Measurements from ENCODE around the gene KRT6A.
"Not testable (repeated sequence)": the region's sequence is repeated elsewhere in the genome, so short reads cannot be mapped to it uniquely, and the experiment has no call there.

Gene KRT6A

DNA sequence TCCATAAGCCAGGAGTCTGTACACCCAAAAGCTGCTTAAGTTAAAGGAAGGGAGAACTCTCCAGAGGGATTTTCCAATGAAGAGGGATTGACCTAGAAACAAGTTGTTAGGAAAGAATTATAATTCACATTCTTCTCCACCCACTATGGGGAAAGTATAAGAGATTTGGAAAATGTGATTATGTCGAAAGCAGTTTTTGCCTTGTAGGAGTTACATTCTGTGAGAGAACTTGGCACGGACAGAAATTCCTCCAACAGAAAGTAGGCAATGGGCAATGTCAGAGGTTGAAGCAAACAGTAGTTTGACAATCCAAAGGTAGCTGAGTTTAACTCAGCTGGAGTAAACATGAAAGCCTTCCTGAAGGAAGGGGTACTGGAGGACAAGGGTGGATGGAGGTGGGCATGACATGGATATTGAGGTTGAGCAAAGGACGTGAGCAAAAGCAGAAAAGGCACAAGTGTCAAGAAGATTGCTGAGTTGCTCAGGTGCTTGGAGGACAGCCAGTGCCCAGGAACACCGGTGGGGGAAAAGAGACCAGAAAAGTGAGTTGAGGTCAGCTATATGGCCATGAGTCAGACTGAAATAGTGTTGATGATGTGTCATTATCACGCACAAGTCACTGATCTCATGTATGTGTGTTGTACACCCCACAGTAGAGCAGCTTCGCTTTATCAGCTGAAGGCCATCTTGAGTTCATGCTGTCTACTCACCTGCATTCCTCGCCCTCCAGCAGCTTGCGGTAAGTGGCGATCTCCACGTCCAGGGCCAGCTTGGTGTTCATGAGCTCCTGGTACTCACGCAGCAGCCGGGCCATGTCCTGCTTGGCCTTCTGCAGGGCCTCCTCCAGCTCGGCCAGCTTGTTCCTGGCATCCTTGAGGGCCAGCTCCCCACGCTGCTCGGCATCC, 23.1 kb upstream of the KRT6A start:
- H3K9ac ChIP-seq (ENCODE audit: low read depth, low read length) = no peak overlapping the region
- no peaks in the 10 kb centered on the region for H3K9me3 ChIP-seq (ENCODE audit: control insufficient read depth, insufficient read depth, low read length)
- H3K4me3 ChIP-seq (ENCODE audit: low read depth, low read length) = no peak overlapping the region
- no peaks in the 10 kb centered on the region for H3K27me3 ChIP-seq (ENCODE audit: control insufficient read depth, insufficient read depth, low read length)
- no peaks in the 10 kb centered on the region for H3K36me3 ChIP-seq (ENCODE audit: control insufficient read depth, insufficient read depth, low read length)
- no peaks in the 10 kb centered on the region for H3K4me1 ChIP-seq (ENCODE audit: control insufficient read depth, insufficient read depth, low read length)
- H3K27ac ChIP-seq (ENCODE audit: low read depth, low read length) = no peak overlapping the region

DNA sequence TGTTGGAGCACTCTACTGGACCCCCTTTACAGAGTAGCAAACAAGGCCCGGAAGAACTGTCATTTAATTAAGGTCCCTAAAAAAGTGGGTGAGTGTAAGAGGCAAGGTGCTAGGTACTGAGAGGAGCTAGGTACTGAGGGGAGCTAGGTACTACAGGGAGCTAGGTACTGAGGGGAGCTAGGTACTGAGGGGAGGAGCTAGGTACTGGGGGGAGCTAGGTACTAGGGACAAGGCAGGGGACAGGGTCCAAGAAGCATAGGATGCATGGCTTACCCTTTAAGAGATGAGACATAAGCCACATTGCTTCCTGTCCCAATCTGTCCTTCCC, 22.2 kb upstream of the KRT6A start:
- no peaks in the 10 kb centered on the region for H3K9me3 ChIP-seq (ENCODE audit: control insufficient read depth, insufficient read depth, low read length)
- H3K4me3 ChIP-seq (ENCODE audit: low read depth, low read length) = no peak overlapping the region
- H3K4me1 ChIP-seq (ENCODE audit: control insufficient read depth, insufficient read depth, low read length) = no peaks in the 10 kb centered on the region
- no peak overlapping the region for H3K27ac ChIP-seq (ENCODE audit: low read depth, low read length)
- no peaks in the 10 kb centered on the region for H3K36me3 ChIP-seq (ENCODE audit: control insufficient read depth, insufficient read depth, low read length)
- H3K27me3 ChIP-seq (ENCODE audit: control insufficient read depth, insufficient read depth, low read length) = no peaks in the 10 kb centered on the region
- H3K9ac ChIP-seq (ENCODE audit: low read depth, low read length) = no peak overlapping the region

DNA sequence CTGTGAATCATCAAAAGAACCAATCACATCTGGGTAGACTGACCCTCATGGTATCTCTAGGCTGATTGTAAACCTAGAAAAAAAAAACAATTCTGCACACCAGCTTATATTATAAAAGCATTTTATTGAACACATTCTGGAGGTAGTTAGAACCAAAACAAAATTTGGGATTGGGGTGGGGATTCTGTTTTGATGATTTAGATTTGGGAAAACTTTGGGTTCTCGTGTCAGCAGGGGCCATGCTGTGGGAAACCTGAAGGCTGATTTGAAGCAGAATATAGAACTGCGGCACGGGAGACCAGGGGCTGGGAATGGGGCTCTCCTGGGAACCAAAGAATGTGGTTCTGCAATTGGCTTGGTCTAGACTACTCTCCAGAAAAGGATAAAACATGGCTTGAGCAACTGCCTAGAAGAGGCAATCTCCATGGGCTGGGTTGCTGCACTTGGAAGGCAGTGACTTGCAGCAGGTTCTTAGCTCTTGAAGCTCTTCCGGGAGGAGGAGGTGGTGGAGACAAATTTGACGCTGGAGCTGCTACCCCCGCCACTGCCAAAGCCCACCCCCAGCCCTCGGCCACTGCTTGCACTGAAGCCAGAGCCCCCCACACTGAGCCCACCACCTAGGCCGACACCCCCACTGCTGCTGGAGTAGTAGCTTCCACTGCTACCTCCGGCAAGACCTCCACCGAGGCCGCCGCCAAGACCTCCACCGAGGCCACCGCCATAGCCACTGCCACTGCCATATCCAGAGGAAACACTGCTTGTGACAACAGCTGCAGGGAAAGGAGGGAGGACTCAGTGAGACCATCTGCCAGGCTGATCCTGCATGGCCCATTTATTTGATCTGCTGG, 21.6 kb upstream of the KRT6A start:
- Histone ChIP-seq H3K9me3 (ENCODE audit: control insufficient read depth, insufficient read depth, low read length) (no peaks in the 10 kb centered on the region), H3K36me3 (ENCODE audit: control insufficient read depth, insufficient read depth, low read length) (no peaks in the 10 kb centered on the region), H3K4me1 (ENCODE audit: control insufficient read depth, insufficient read depth, low read length) (no peaks in the 10 kb centered on the region), H3K9ac (ENCODE audit: low read depth, low read length) (no peak overlapping the region), H3K27ac (ENCODE audit: low read depth, low read length) (no peak overlapping the region), H3K27me3 (ENCODE audit: control insufficient read depth, insufficient read depth, low read length) (no peaks in the 10 kb centered on the region), H3K4me3 (ENCODE audit: low read depth, low read length) (no peak overlapping the region)

DNA sequence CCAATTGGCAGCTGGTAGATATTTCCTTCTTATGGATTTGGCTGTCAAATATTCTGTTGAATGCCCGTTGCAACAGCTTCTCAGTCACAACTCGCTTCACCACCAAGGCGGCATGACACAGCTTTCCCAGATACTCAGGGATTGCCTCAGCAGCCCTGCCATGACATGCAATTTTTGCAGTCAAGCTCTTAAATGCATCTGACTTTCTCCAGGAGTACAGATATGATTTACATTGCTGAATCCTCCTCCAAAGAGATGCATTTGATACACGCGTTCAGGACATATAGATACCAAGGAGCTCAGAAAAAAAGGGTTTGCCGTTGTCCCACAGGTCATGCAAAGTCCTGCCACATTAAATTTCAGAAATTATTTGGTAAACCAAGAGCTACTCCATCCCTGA, 20.7 kb upstream of the KRT6A start:
- no peaks in the 10 kb centered on the region for H3K36me3 ChIP-seq (ENCODE audit: control insufficient read depth, insufficient read depth, low read length)
- no peak overlapping the region for H3K9ac ChIP-seq (ENCODE audit: low read depth, low read length)
- H3K27ac ChIP-seq (ENCODE audit: low read depth, low read length) = no peak overlapping the region
- no peaks in the 10 kb centered on the region for H3K4me1 ChIP-seq (ENCODE audit: control insufficient read depth, insufficient read depth, low read length)
- no peak overlapping the region for H3K4me3 ChIP-seq (ENCODE audit: low read depth, low read length)
- H3K27me3 ChIP-seq (ENCODE audit: control insufficient read depth, insufficient read depth, low read length) = no peaks in the 10 kb centered on the region
- H3K9me3 ChIP-seq (ENCODE audit: control insufficient read depth, insufficient read depth, low read length) = no peaks in the 10 kb centered on the region

DNA sequence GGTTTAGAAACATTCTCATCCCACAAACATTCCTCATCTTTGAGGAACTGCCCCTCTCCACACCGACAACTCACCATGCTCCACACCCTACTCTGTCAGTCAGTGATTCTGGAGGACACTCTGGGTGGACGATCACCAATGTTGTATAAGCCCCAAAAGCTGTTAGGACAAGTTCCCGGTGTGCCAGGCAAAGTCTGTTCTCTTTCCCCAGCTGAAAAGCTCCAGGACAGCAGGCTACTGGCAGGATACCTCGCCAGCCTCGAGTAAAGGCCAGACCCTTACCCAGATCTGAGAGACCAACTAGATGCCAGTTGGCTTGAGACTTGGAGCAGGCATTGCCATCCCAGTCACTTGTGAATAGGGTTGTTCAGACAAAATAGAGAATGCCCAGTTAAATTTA, 15.2 kb upstream of the KRT6A start:
- Histone ChIP-seq H3K27ac (ENCODE audit: low read depth, low read length) (no peak overlapping the region), H3K4me1 (ENCODE audit: control insufficient read depth, insufficient read depth, low read length) (no peaks in the 10 kb centered on the region), H3K36me3 (ENCODE audit: control insufficient read depth, insufficient read depth, low read length) (no peaks in the 10 kb centered on the region), H3K9ac (ENCODE audit: low read depth, low read length) (no peak overlapping the region), H3K27me3 (ENCODE audit: control insufficient read depth, insufficient read depth, low read length) (no peaks in the 10 kb centered on the region), H3K4me3 (ENCODE audit: low read depth, low read length) (no peak overlapping the region), H3K9me3 (ENCODE audit: control insufficient read depth, insufficient read depth, low read length) (no peaks in the 10 kb centered on the region)

DNA sequence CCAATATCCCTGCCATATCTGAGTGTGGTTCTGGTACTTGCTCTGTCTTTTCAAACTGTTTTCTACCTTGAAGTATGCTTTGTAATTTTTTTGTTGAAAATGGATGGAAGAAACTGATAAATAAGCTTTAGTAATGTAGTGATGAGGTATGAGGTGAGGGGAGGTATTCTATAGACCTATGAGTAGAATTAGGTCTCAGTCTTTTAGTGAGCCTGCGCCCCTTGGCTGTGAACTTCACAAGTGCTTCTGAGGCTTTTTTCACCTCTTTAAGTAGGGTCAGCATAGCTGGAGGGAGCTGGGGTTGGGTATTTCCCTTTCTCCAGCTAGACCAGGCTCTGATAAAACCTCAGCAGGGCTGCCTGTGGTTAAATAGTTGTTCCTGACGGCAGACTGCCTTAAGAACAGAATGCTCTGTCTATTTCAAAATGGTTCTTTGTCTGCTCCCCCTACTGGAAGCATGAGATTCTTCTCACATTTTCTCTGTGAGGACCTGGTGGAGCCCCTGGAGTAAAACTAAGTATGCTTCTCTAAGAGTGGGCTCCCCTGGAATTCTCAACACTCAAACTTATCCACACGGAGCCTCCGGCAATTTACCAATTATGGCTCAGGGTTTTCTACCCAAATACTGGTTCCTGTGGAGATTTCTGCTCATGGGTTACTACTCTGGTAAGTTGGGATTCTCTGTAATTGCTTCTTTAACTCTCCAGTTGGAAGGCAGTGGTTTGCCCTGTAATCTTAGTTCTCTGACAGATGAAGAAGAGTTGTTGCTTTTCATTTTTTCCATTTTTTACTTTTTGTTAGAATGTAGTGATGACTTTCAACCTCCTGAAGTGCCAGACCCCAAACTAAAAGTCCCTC, 14.0 kb upstream of the KRT6A start:
- Histone ChIP-seq H3K36me3 (ENCODE audit: control insufficient read depth, insufficient read depth, low read length) (no peaks in the 10 kb centered on the region), H3K9me3 (ENCODE audit: control insufficient read depth, insufficient read depth, low read length) (no peaks in the 10 kb centered on the region), H3K27ac (ENCODE audit: low read depth, low read length) (no peak overlapping the region), H3K9ac (ENCODE audit: low read depth, low read length) (no peak overlapping the region), H3K4me3 (ENCODE audit: low read depth, low read length) (no peak overlapping the region), H3K27me3 (ENCODE audit: control insufficient read depth, insufficient read depth, low read length) (no peaks in the 10 kb centered on the region), H3K4me1 (ENCODE audit: control insufficient read depth, insufficient read depth, low read length) (no peaks in the 10 kb centered on the region)

DNA sequence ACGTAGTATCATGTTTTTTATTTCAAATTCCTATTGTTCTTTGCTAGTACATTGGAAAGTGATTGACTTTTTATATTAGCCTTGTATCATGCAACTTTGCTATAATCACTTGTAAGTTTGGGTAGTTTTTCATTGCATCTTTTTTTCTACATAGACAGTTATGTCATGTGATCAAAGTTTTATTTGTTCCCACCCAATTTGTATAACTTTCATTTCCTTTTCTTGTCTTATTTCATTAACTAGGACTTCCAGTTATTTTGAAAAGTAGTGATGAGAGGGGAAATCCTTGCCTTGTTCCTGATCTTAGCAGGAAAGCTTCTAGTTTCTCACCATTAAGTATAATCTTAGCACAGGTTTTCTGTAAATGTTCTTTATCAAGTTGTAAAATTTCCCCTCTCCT, 9.8 kb upstream of the KRT6A start:
- Histone ChIP-seq H3K4me3 (ENCODE audit: low read depth, low read length) (no peak overlapping the region), H3K36me3 (ENCODE audit: control insufficient read depth, insufficient read depth, low read length) (no peaks in the 10 kb centered on the region), H3K27ac (ENCODE audit: low read depth, low read length) (no peak overlapping the region), H3K27me3 (ENCODE audit: control insufficient read depth, insufficient read depth, low read length) (no peaks in the 10 kb centered on the region), H3K9ac (ENCODE audit: low read depth, low read length) (no peak overlapping the region), H3K4me1 (ENCODE audit: control insufficient read depth, insufficient read depth, low read length) (no peaks in the 10 kb centered on the region), H3K9me3 (ENCODE audit: control insufficient read depth, insufficient read depth, low read length) (no peaks in the 10 kb centered on the region)

DNA sequence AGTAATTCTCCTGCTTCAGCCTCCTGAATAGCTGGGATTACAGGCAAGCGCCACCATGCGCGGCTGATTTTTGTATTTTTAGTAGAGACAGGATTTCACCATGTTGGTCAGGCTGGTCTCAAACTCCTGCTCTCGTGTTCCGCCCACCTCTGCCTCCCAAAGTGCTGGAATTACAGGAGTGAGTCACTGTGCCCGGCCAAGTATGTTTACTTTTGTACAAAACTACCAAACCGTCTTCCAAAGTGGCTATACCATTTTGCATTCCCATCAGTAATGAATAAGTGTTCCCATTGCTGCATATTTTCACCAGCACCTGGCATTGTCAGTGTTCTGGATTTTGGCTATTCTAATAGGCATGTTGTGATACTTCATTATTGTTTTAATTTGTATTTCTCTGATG, 8.4 kb upstream of the KRT6A start:
- no peaks in the 10 kb centered on the region for H3K36me3 ChIP-seq (ENCODE audit: control insufficient read depth, insufficient read depth, low read length)
- H3K9me3 ChIP-seq (ENCODE audit: control insufficient read depth, insufficient read depth, low read length) = no peaks in the 10 kb centered on the region
- H3K27me3 ChIP-seq (ENCODE audit: control insufficient read depth, insufficient read depth, low read length) = no peaks in the 10 kb centered on the region
- no peak overlapping the region for H3K4me3 ChIP-seq (ENCODE audit: low read depth, low read length)
- no peak overlapping the region for H3K27ac ChIP-seq (ENCODE audit: low read depth, low read length)
- H3K9ac ChIP-seq (ENCODE audit: low read depth, low read length) = no peak overlapping the region
- H3K4me1 ChIP-seq (ENCODE audit: control insufficient read depth, insufficient read depth, low read length) = peaks cover 5% of the 10 kb centered on the region

DNA sequence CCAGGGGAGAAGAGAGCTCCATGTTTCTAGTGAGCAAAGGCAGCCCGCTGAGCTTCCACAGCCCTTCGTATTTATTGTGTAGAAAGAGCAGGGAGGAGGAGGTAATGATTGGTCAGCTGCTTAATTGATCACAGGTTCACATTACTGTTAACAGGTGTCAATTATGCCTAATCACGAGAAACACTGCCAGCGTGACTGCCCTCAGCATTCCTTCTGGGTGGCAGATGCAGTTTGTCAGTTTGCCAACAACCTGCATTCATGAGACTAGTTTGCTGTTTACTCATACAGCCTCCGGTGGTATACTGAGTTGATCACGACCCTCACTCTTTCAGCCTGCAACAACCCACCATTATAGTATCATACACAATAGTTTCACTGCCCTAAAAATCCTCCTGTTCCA, 7.5 kb upstream of the KRT6A start:
- not testable (repeated sequence) for H3K27ac ChIP-seq (ENCODE audit: low read depth, low read length); H3K4me3 ChIP-seq (ENCODE audit: low read depth, low read length); H3K9me3 ChIP-seq (ENCODE audit: control insufficient read depth, insufficient read depth, low read length); H3K9ac ChIP-seq (ENCODE audit: low read depth, low read length); H3K36me3 ChIP-seq (ENCODE audit: control insufficient read depth, insufficient read depth, low read length); H3K27me3 ChIP-seq (ENCODE audit: control insufficient read depth, insufficient read depth, low read length)
- H3K4me1 ChIP-seq (ENCODE audit: control insufficient read depth, insufficient read depth, low read length) = peaks cover 14% of the 10 kb centered on the region

DNA sequence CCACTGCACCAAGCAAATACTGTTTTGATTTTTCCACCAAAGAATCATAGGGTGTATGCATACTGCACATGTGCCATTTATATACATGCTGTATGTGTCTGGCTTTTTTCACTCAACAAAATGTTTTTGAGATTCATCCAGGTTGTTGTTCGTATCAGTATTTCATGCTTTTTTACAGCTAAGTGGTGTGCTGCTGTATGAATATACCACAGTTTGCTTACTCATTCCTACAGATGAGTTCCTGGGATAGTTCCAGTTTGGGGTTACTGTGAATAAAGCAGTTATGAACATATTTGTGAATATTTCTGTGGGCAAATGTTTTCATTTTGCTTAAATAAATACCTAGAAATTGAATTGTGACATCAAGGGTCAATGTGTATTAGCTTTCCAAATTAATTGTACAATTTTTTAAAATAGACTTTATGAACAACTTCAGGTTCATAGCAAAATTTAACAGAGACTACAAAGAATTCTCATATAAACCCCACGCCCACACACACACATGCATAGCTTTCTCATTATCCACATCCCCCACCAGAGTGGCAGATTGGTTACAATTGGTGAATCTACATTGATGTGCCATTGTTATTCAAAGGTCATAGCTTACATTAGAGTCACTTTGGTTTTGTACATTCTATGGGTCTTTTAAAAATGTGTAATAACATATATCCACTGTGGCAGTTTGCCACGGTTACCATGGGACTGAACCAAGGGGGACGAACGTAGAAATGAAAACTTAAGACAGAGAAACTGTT, 6.9 kb upstream of the KRT6A start:
- Histone ChIP-seq H3K9ac (ENCODE audit: low read depth, low read length) (no peak overlapping the region), H3K9me3 (ENCODE audit: control insufficient read depth, insufficient read depth, low read length) (no peaks in the 10 kb centered on the region), H3K4me1 (ENCODE audit: control insufficient read depth, insufficient read depth, low read length) (peaks cover 19% of the 10 kb centered on the region), H3K27ac (ENCODE audit: low read depth, low read length) (no peak overlapping the region), H3K36me3 (ENCODE audit: control insufficient read depth, insufficient read depth, low read length) (no peaks in the 10 kb centered on the region), H3K27me3 (ENCODE audit: control insufficient read depth, insufficient read depth, low read length) (no peaks in the 10 kb centered on the region), H3K4me3 (ENCODE audit: low read depth, low read length) (no peak overlapping the region)
